SJCRH30 (cell line): Measurements from ENCODE around the gene NUTM2G. TPM values are rescaled to one million over a fixed set of nuclear protein-coding genes. Genes with fewer than 3 reads are reported as not detected.

Source experiments
- total RNA-seq: library from RNA; depleted of rRNA; stranded (reverse); fragments of >200 nt; shearing (Covaris generic); gene quantifications from 2 replicates; pipeline ENCODE4 v1.2.3, GENCODE V29; 2014; rRNA removed

Gene NUTM2G
- total RNA-seq, 1 experiment from 2014 or later: 0.42 TPM

Other genes starting within 250 kb of the NUTM2G start
- 20.6 and 23.5 TPM in 2 replicates for gene ZNF510, start 150.8 kb upstream of the NUTM2G start, total RNA-seq
- gene ZNF782, start 74.3 kb upstream of the NUTM2G start, total RNA-seq: 7.2 and 9.3 TPM in 2 replicates
- 19.8 and 21.0 TPM in 2 replicates for gene CTSV, start 110.3 kb downstream of the NUTM2G start, total RNA-seq